Vagina (tissue), 2 donors: Measurements from ENCODE around the gene MKKS.

Experiments
- POLR2AphosphoS5 ChIP-seq, 2 donors: sonication (generic); formaldehyde crosslinking; IDR thresholded peaks; one replicate each; pipeline ENCODE4 v1.9.0; 2017; ENCODE audit warnings: antibody characterized with exemption in 2 of 2, mild to moderate bottlenecking in 2 of 2, low read depth in 1 of 2; ENCODE audit not compliant: insufficient read depth in 1 of 2
- TF ChIP-seq, protein P1 (sequence below), 3 experiments: fragments of 450-650 bp in 2 of 3; fragments of 200-600 bp in 1 of 3; sonication (generic) in 1 of 3; IDR thresholded peaks; one replicate each; pipeline ENCODE4 v1.5.1; 2017 to 2019; ENCODE audit warnings: antibody characterized with exemption in 3 of 3, mild to moderate bottlenecking in 2 of 3, moderate library complexity in 2 of 3

DNA sequence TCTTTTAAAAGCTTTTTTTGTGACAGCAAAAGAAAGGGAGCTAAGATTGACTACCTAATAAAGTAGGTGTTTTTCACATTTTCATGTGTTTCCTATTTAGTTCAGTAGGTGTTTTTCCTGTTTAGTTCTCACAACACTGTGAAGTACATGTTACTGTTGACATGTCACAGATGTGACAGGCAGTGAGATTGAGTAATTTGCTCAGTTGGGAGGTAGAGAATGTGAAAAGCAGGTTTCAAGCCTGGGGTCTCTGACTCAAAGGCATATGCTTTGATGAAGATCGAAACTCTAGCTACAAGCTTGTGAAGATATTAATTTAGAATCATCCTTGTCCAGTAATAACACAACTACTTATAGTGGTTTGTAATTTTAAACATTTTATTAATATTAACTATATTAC lies 44.2 kb upstream of the MKKS start:
- TF ChIP-seq, protein P1, sequence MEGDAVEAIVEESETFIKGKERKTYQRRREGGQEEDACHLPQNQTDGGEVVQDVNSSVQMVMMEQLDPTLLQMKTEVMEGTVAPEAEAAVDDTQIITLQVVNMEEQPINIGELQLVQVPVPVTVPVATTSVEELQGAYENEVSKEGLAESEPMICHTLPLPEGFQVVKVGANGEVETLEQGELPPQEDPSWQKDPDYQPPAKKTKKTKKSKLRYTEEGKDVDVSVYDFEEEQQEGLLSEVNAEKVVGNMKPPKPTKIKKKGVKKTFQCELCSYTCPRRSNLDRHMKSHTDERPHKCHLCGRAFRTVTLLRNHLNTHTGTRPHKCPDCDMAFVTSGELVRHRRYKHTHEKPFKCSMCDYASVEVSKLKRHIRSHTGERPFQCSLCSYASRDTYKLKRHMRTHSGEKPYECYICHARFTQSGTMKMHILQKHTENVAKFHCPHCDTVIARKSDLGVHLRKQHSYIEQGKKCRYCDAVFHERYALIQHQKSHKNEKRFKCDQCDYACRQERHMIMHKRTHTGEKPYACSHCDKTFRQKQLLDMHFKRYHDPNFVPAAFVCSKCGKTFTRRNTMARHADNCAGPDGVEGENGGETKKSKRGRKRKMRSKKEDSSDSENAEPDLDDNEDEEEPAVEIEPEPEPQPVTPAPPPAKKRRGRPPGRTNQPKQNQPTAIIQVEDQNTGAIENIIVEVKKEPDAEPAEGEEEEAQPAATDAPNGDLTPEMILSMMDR (IDR thresholded peaks at IDR 0.05): no peak
- TF ChIP-seq POLR2AphosphoS5 (IDR thresholded peaks at IDR 0.05; ENCODE audit: insufficient read depth in 1 of 2, low read depth in 1 of 2): no peak
